ENCODE measurements around the gene LGI1.
A peak's percentile ranks its signal among the peaks of the same experiment; 100 is the strongest.
"Not testable (repeated sequence)": the region's sequence is repeated elsewhere in the genome, so short reads cannot be mapped to it uniquely, and the experiment has no call there.

LGI1 gene

DNA sequence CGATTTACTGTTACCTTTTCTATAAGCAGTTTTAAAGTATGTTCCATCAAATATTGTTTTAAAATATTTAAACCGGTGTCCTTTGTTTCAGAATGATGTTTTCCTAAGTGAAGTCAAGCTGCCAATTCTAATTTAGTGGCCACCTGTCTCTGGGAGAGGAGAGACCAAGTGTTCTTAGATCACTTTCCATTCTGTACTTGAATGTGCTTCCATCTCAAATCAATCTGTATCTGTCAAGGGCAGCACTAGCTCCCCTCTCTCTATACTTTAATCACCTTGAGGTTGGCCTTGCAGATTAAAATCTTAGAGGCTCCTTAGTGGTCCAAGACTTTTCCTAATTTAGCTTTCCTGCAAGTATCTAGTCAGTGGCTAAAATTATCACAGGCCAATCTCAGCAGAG is 49.6 kb downstream of the LGI1 start:
- DNase-seq = no peak

DNA sequence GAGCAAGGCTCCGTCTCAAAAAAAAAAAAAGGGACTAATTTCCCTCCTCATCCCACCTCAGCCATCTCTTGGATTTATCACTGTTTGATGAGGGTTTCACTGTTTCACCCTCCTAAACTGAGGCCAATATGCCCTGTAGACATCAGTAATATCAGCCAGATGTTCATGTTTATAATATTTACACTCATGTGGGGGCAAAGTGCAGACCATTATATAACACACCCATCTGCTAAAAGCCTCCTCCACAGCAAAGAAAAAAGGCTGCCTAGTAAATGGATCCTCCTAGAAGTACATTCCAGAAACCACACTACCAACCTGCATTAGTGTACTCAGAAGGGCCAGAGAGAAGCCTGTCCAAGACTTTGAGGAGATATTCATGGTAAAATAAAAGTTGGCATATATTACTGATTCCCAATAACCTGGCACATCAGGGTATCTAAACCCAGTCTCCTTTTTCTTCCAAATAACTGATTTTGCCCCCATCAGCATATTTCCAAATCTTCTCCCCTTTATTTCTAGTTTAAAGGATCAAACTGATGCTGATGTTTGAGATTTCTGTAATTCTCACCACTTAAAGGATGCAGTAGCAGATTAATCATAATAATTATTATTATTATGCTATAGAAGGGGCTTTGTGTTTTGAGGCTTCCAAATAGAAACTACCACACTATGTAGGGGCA is 55.1 kb downstream of the LGI1 start:
- DNase-seq = no peak

DNA sequence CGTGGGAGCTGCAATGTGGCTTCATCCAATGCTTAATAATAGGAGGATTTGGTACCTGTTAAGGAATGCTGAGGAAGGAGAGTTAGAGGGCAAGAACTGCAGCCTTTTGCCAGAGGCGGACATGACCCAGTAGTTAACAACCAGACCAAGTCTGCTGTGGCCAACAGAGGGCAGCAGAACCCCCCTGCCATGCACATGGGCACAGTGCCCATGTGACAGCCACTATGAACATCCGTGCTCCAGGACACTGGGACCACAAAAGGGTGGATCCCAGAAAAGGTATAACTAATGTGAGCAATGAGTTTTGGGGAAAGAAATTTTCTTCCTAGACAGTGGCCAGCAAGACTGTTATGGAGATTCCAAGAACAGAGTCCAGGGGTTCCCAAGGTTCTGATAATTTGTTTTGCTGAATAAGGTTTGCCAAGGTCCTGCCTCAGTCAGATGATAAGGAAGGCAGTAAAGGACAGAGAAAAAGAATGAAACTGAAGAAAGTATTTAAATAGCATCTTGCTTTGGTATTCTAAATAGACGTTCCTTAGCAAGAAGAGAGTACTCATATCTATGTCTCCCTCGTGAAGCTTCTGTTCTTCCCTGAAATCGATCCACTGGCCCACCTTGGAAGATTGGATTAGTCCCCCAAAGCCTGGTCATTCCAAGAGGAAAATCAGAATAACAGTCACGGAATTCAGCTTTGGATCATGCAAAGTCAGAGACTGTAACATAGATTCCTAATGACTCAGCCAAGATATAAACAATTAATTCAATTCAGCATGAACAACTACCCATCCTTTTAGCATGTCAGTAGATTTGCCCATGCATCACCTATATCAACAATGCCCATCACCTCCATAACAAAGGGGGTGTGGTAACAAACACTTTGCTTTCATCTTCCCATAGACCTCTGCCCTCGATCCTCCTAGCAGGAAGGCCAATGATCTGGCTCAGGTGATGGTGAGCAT is 56.0 kb downstream of the LGI1 start:
- DNase-seq = peak; percentile 48

DNA sequence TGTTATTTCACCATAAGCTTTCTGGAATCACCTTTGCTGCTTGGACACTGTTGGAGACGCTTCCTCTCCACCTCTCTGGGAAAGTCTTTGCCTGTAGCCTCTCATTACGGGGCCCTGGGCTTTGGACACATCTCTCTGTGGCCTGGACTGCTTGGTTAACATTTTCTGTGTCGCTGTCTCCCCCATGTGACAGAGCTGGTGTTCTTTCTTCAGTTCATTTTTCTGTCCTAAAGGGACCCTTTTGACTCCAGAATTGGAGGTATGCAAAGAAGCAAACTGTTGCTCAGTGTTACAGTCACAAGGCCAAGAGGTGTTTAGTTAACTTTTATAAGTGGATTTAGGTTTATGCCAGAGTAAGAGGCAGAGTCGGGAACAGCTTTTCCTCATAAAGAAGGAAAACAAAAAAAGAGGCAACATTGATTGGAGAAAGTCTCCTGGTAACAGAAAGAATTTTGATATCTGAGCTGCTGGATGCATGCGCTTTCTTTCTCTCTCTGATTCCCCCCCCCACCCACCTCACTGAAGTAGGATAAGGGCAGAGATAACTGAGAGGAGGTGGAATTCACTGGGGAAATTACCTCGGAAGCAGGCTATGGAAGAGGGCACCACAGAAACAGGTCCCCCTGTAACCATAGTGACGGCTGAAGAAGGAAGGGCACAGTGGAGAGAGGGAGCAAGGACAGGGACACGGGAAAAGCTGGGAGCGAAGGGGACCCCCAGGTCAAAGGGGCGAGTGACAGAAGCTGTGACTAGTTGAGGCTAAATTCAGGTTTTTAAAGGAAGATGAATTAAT is 57.8 kb downstream of the LGI1 start:
- peak; percentile 43 for DNase-seq

DNA sequence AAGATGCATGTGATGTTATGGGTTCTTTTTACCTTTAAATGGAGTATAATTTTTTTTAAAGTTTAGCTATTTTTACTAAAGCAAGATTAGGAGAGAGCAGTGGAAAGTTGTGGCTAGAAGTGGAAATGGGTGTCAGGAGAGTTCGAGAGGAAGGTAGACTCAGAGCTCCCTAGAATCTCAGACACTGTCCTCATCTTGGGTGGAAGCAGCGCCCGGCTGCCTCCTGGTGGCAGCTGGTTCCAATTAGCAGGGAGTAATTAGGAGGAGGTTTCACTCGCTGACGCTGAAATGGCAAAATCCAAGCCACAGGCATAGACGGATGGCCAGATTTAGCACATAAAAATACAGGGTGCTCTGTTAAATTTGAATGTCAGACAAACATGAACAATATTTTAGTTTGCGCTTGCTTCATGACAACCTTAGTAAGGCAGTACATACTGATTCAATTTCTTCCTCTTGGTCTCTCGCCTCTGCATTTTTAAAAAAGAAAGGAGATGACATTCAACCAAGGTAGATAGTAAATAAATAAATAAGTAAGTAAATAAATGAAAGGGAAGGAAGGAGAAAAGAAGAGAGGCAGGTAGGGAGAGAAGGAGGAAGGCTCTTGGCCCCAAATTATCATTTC is 58.5 kb downstream of the LGI1 start:
- DNase-seq = peak; percentile 75

DNA sequence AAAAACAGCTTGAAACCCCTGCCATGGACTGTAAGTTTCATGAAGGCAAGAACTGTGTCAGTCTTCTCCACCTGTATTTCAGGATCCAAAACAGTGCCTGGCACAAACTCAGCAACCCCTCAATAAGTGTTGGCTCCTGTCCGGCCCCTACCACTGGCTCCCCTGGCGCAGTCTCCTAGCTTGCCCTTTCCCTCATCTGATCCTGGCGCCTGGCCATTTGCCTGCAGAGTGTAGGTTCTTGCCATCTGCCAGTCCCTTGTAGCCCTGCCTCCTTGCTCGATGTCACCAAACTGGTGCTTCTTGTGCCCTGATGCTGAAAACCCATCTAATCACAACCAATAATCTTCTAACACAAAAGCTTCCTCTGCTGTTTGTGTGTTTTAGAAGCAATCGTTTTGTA is 60.4 kb downstream of the LGI1 start:
- DNase-seq = no peak

DNA sequence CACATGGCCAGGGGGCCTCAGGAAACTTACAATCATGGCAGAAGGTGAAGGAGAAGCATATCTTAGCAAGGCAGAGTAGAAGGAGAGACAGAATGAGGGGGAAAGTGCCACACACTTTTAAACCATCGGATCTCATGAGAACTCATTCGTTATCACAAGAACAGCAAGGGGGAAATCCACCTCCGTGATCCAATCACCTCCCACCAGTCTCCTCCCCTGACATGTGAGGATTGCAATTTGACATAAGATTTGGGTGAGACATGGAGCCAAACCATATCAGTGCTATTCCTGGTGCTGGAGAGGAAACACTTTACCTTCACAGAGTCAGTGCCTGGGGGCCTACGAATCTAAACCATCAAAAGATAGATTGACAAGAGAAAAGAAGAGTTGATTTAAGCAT is 61.8 kb downstream of the LGI1 start:
- DNase-seq = no peak

DNA sequence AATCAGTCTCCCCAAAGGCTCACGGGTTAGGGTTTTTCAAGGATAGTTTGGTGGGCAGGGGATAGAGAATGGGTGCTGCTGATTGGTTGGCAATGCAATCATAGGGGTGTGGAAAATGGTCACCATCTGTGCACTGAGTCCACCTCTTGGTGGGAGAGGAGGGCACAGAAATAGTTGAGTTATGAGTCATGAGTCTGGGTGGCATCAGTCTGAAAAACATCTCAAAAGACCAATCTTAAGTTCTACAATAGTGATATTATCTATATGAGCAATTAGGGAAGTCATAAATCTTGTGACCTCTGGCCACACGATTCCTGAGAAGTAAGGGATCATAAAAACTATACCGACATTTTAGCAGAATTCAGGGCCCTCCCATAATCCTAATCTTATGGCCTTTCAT is 62.7 kb downstream of the LGI1 start:
- DNase-seq = no peak

DNA sequence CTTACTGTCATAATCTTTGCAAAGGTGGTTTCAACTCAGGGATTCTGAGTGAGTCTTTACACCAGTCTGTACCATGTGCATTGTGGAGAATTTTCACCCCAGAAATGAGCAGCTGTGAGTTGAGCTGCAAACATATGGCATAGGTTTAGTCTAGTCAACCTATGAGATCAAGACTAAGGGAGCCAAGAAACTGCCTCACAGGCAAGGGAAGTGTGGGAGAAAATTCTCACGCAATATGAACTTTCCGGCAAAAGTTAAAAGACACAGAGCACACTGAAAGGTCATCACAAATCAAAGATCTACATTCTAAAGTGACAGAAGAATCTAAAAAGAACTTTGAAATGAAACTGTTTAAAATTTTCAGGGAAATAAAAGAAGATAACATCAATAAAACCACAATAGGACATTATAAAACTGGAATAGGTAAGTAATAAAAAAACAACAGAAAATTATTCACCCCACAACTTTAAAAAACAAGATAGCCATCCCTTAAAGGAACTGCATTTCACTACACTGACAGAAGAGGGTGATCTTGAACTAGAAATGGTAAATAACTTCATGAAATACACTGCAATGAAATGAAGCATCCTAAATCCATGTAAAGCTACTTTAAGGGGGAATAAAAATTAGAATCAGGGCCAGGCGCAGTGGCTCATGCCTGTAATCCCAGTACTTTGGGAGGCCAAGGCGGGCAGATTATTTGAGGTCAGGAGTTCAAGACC is 63.5 kb downstream of the LGI1 start:
- DNase-seq = peak; percentile 36

DNA sequence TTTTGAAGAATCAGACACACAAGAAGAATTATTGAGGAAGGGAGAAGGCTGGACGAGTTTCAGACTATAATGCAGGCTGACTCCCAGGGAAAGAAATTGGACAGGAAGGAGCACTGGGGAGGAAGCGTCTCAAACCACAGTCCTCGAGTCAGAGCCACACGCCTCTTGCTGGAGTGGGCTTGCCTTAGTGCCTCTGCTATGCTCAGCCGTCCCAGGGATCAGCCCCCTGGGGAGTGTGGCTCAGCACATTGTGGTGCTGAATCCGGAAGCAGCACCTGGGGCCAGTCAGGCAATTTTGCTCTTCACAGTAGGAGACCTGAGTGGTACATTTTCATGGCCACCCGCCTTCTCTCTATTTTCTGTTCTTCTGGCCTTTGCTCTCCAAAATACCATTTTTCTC is 68.6 kb downstream of the LGI1 start:
- DNase-seq = peak; percentile 31

DNA sequence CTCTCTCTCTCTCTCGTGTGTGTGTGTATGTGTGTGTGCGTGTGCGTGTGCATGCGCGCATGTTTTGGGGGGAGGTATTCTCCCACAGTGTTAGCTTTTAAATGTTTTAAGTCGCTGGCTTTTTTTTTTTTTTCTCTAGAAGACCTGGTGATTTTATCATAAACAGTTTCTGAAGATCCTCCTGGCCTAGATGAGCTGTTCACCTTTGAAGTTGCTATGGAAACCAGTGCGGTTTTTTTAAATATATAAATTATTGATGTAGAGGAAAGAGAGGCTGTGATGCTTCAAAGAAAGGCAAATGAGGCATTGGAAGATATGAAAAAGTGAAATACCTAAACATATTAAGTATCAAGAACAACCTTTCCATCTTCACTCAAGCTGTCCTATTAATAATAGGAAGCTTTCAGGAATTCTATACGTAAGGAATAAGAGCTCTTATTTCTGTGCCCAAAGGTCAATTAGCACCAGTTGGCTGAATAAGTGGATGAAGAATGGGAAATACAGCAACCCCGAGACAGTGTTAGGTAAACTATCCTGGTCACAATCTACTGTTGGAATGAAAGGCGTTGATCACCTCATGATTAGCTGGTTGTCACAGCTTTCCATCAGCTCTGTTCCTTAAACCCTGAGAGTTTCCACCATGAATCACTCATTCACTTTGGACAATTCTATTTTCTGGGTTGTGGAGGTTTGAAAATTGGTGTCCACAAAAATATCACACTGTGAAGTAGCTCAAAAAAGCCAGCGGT is 69.5 kb downstream of the LGI1 start:
- DNase-seq = no peak

DNA sequence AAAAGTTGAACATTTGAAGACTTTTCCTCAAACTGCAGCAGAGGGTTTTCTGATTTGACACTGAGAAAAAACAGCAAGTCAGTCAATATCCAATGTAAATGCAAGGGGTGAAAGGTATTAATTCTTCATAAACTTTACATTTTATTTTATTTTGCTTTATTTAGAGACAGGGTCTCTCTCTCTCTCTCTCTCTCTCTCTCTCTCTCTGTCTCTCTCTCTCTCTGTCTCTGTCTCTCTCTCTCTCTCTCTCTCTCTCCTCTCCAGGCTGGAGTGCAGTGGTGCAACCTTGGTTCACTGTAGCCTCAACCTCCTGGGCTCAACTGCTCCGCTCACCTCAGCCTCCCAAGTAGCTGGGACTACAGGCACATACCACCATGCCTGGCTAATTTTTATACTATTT is 73.3 kb downstream of the LGI1 start:
- not testable (repeated sequence) for DNase-seq

DNA sequence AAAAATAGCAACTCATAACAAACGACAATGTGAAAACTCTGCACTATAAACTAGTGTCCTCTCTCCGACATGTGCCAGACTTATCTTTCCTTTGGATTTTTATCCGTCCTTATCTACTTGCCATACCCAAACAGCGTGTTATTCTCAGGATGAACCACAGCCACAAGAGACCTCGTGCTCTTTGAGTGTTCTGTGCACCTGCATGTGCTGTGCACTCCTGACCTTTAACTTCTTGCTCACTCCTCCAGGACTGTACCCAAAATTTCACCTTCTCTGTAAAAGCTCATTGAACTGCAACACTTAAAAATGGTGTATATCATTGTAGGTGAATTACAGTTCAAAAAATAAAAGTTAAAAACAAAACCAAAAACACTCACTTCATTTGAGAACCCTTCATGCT is 78.0 kb downstream of the LGI1 start:
- no peak for DNase-seq

DNA sequence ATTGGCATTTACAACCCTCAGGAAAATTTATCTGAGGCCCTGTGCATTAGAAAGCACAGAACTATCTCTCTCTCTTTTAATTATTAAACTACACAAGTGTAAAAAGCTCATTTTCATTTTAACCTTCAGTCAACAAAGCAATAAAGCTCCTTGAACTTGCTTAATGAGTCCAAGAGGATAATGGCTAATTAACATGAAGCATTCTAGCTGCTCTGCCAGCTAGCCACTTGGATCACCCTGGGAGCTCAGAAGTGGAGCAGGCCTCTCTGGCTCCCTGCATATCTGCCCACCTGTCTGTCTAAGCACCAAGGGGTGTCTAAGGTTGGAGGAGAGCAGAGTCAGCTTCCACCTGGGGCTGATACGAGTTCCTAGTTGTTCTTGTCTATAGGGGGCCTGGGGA is 80.1 kb downstream of the LGI1 start:
- no peak for DNase-seq

DNA sequence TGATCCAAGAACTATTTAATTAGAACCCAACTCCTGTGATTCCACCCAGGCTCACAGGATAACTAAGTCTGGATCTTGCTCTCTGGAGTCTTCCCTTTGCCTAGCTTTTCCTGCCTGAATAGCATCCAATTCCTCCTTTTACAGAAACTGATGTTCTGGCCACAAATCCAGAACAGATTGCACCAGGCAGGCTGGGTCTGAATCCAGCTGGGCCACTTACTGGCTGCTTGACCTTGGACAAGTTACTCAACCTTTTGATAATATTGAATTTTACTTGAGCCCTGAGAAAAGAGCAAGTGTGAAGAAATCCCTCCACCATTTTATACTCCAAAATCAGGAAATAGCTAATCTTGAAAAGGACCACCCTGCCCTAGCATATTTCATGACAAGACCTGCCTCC is 80.5 kb downstream of the LGI1 start:
- no peak for DNase-seq

DNA sequence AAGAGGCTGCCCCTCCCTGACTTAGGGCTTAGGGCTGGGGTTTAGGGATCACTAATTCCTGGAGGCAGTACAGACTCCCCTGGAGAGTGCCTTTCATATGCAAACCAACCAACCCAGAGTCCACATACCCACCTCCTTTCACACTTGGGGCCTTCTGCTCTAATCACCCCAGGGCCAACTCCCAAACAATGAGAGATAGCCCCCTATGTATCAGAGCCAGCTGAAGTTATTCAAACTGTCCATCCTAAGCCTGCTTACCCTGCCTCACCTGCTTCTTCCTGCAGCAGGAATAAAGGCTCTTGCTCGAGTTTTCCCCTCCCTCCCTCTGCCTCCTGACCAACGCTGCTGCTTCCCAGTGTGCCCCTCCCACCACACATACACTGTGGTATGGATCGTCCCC is 84.2 kb downstream of the LGI1 start:
- no peak for DNase-seq

DNA sequence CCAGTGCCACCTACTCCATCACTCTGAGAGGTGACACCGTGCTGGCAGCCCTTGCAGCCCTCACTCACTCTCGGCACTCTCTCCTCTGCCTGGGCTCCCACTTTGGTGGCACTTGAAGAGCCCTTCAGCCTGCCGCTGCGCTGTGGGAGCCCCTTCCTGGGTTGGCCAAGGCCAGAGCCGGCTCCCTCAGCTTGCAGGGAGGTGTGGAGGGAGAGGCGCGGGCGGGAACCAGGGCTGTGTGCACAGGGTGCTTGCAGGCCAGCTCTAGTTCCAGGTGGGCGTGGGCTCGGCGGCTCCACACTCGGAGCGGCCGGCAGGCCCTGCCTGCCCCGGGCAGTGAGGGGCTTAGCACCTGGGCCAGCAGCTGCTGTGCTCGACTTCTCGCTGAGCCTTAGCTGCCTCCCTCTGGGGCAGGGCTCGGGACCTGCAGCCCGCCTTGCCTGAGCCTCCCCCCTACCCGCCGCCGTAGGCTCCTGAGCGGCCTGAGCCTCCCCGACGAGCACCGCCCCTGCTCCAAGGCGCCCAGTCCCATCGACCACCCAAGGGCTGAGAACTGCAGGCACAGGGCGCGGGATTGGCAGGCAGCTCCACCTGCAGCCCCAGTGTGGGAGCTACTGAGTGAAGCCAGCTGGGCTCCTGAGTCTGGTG is 87.4 kb downstream of the LGI1 start:
- DNase-seq = no peak
